ENCODE results near the gene GRIK4. TPM values are rescaled to one million over a fixed set of nuclear protein-coding genes. Genes with fewer than 3 reads are reported as not detected.

GRIK4 gene
- total RNA-seq, 6 experiments from 2014 or later, result 0.07 to 0.11 TPM; not detected in 4

- Histone ChIP-seq H3K36me3 (no peaks in the 10 kb centered on the region), H3K4me3 (no peak overlapping the region), H3K27ac (no peak overlapping the region), H3K27me3 (no peaks in the 10 kb centered on the region), H3K4me1 (no peaks in the 10 kb centered on the region), H3K9me3 (no peaks in the 10 kb centered on the region)
- intact Hi-C loops (cut with DNase I), result no loop called here
- WGBS (ENCODE audit: insufficient coverage, low coverage, low lambda C conversion rate, missing lambda C conversion rate), result 27% methylated on average over 5 of the region's 12 CpGs
- no peak for TF ChIP-seq CTCF (IDR thresholded peaks at IDR 0.05)
- TF ChIP-seq POLR2A (IDR thresholded peaks at IDR 0.05), result no peak
- DNase-seq, result no peak
- ATAC-seq, result no peak
Measured at GRCh38 chr11:120645639-120646038, 134.1 kb downstream of the GRIK4 start.

GRCh38 chr11:120646206-120646605 is 134.7 kb downstream of the GRIK4 start:
- intact Hi-C loops (cut with DNase I), result no loop called here
- Histone ChIP-seq H3K9me3 (no peaks in the 10 kb centered on the region), H3K27ac (no peak overlapping the region), H3K4me3 (no peak overlapping the region), H3K27me3 (no peaks in the 10 kb centered on the region), H3K4me1 (no peaks in the 10 kb centered on the region), H3K36me3 (no peaks in the 10 kb centered on the region)
- DNase-seq (no peak), ATAC-seq (no peak)
- 81% methylated on average over 2 of the region's 3 CpGs for WGBS (ENCODE audit: insufficient coverage, low coverage, low lambda C conversion rate, missing lambda C conversion rate)
- TF ChIP-seq CTCF (IDR thresholded peaks at IDR 0.05), result no peak
- TF ChIP-seq POLR2A (IDR thresholded peaks at IDR 0.05), result no peak

GRCh38 chr11:120647681-120648080 is 136.1 kb downstream of the GRIK4 start:
- DNase-seq, result no peak
- ATAC-seq, result no peak
- 95% methylated on average over 6 of the region's 12 CpGs for WGBS (ENCODE audit: insufficient coverage, low coverage, low lambda C conversion rate, missing lambda C conversion rate)
- no peak overlapping the region for H3K27ac ChIP-seq
- TF ChIP-seq POLR2A (IDR thresholded peaks at IDR 0.05) (no peak), CTCF (IDR thresholded peaks at IDR 0.05) (no peak)
- H3K36me3 ChIP-seq, result no peaks in the 10 kb centered on the region
- no peak overlapping the region for H3K4me3 ChIP-seq
- H3K27me3 ChIP-seq, result no peaks in the 10 kb centered on the region
- no peaks in the 10 kb centered on the region for H3K9me3 ChIP-seq
- intact Hi-C loops (cut with DNase I), result no loop called here
- no peaks in the 10 kb centered on the region for H3K4me1 ChIP-seq

- WGBS (ENCODE audit: insufficient coverage, low coverage, low lambda C conversion rate, missing lambda C conversion rate), result 78% methylated on average over 3 of the region's 6 CpGs
- intact Hi-C loops (cut with DNase I), result no loop called here
- Histone ChIP-seq H3K4me3 (no peak overlapping the region), H3K9me3 (no peaks in the 10 kb centered on the region), H3K36me3 (no peaks in the 10 kb centered on the region), H3K27me3 (no peaks in the 10 kb centered on the region), H3K4me1 (no peaks in the 10 kb centered on the region), H3K27ac (no peak overlapping the region)
- TF ChIP-seq POLR2A (IDR thresholded peaks at IDR 0.05), result no peak
- no peak for TF ChIP-seq CTCF (IDR thresholded peaks at IDR 0.05)
- DNase-seq, result no peak
- ATAC-seq, result no peak
Measured at GRCh38 chr11:120648771-120649170, 137.2 kb downstream of the GRIK4 start.

- whole genome bisulfite sequencing (ENCODE audit: insufficient coverage, low coverage, low lambda C conversion rate, missing lambda C conversion rate), result 50% methylated on average over 3 of the region's 5 CpGs
- intact Hi-C loops (cut with DNase I), result no loop called here
- H3K4me3 ChIP-seq, result no peak overlapping the region
- DNase-seq (no peak), ATAC-seq (no peak)
- H3K9me3 ChIP-seq, result no peaks in the 10 kb centered on the region
- H3K4me1 ChIP-seq, result no peaks in the 10 kb centered on the region
- no peaks in the 10 kb centered on the region for H3K36me3 ChIP-seq
- no peaks in the 10 kb centered on the region for H3K27me3 ChIP-seq
- H3K27ac ChIP-seq, result no peak overlapping the region
- TF ChIP-seq POLR2A (IDR thresholded peaks at IDR 0.05) (no peak), CTCF (IDR thresholded peaks at IDR 0.05) (no peak)
Measured at GRCh38 chr11:120649316-120649715, 137.8 kb downstream of the GRIK4 start.
